ENCODE measurements around the gene HAUS7.

- TF ChIP-seq, protein P1, sequence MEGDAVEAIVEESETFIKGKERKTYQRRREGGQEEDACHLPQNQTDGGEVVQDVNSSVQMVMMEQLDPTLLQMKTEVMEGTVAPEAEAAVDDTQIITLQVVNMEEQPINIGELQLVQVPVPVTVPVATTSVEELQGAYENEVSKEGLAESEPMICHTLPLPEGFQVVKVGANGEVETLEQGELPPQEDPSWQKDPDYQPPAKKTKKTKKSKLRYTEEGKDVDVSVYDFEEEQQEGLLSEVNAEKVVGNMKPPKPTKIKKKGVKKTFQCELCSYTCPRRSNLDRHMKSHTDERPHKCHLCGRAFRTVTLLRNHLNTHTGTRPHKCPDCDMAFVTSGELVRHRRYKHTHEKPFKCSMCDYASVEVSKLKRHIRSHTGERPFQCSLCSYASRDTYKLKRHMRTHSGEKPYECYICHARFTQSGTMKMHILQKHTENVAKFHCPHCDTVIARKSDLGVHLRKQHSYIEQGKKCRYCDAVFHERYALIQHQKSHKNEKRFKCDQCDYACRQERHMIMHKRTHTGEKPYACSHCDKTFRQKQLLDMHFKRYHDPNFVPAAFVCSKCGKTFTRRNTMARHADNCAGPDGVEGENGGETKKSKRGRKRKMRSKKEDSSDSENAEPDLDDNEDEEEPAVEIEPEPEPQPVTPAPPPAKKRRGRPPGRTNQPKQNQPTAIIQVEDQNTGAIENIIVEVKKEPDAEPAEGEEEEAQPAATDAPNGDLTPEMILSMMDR (IDR thresholded peaks at IDR 0.05; ENCODE audit: low read depth, low read length, poor library complexity, severe bottlenecking) = no peak
- TF ChIP-seq EZH2phosphoT487 (IDR thresholded peaks at IDR 0.05; ENCODE audit: borderline replicate concordance, low read length) = no peak
These were observed 56.6 kb downstream of the HAUS7 start for GRCh38 chrX:153413731-153414130.
